ENCODE measurements around the gene GYS2.

DNA sequence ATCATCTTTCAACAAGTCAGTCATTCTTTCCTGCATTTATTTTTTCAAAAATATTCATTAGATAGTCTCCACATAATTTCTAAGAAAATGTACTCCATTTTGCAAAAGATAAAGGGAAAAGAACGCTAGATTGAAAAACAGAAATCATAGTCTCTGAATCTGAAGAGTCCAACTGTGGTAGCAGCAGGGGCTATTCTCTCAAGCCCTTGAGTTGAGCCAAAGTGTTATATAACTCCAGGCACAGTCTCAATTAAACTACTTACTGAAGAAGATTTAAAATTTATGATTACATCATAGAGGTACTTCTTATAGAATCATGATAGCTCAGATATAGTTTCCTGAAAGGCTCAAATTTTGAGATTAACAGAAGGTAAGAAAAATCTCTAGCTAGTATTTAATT, 47.2 kb upstream of the GYS2 start:
- TF ChIP-seq EZH2phosphoT487 (IDR thresholded peaks at IDR 0.05; ENCODE audit: low read depth, severe bottlenecking, unreplicated experiment) (no peak), CTCF (IDR thresholded peaks at IDR 0.05; ENCODE audit: poor library complexity) (no peak), EZH2 (IDR thresholded peaks at IDR 0.05; ENCODE audit: borderline replicate concordance) (no peak)
